SU-DHL-6 (cell line): ENCODE data around the gene PTPN1.

ENCODE experiments used
- CTCF ChIP-seq: fragments of 200-600 bp; sonication (generic); IDR thresholded peaks from one replicate; pipeline ENCODE4 v1.5.1; 2017; ENCODE audit warnings: antibody characterized with exemption, mild to moderate bottlenecking, low read length, moderate library complexity; ENCODE audit not compliant: insufficient read depth, poor library complexity, severe bottlenecking
- EZH2phosphoT487 ChIP-seq: fragments of 200-600 bp; sonication (generic), shearing (Covaris generic); conservative IDR thresholded peaks from 2 replicates; pipeline ENCODE4 v1.6.1; 2018; ENCODE audit warnings: mild to moderate bottlenecking, antibody characterized with exemption, low read length, moderate library complexity, mixed read lengths

- TF ChIP-seq EZH2phosphoT487, result no peak
- no peak for TF ChIP-seq CTCF
Observed at GRCh38 chr20:50477239-50477872, 32.8 kb upstream of the PTPN1 start.
